K562 (cell line): Measurements from ENCODE around the gene MYL11. TPM values are rescaled to one million over a fixed set of nuclear protein-coding genes. Genes with fewer than 3 reads are reported as not detected.

Source experiments
- ATAC-seq: fragments of 200-7000 bp; cut with Tn5 transposase; 3 replicates; pipeline ENCODE4 v1.9.1; 2020; ENCODE audit warnings: moderate library complexity
- BruUV-seq: library from RNA; stranded (reverse); fragments of 400-500 nt; replicated peaks from 2 replicates; lab custom pipeline; 2021; lab: Mats Ljungman, UMichigan
- CTCF ChIA-PET: fragments of 300-600 bp; formaldehyde crosslinking; extraction: SDS; loops from one replicate; lab custom pipeline; 2021; ENCODE audit warnings: low intra/inter-chr PET ratio; lab: Yijun Ruan, JAX
- POLR2A ChIA-PET: fragments of 300-600, 350-650 bp; sonication (Branson Sonifier 250); formaldehyde crosslinking; extraction: SDS; loops from one replicate; lab custom pipeline; 2021; ENCODE audit warnings: antibody characterized with exemption, inconsistent platforms; lab: Yijun Ruan, JAX
- DNase-seq, 4 experiments: peaks; one replicate each; pipeline versions ENCODE4 v3.0.0 to v3.0.0-alpha.2; 2011 to 2018; ENCODE audit warnings: low spot score in 3 of 4, mixed read lengths in 3 of 4; ENCODE audit errors: extremely low read depth in 1 of 4
- FAIRE-seq: peaks from 2 replicates; lab custom pipeline; 2011; peaks lifted over from hg19 to GRCh38; lab: Jason Lieb, UNC
- H2AFZ ChIP-seq: 2 replicates; pipeline ENCODE4 v1.6.0; 2011; ENCODE audit warnings: low read depth, low read length, control low read depth, inconsistent platforms
- H3K27ac ChIP-seq: fragments of 200-600 bp; 3 replicates; pipeline ENCODE4 v1.8.0; 2011; ENCODE audit warnings: low read depth, mild to moderate bottlenecking, control low read depth, inconsistent platforms, low read length, moderate library complexity, mixed read lengths; ENCODE audit errors: extremely low read depth
- H3K27me3 ChIP-seq, 2 experiments: fragments of 300-600 bp in 1 of 2; 2 replicates in 1 of 2; 3 replicates in 1 of 2; pipeline versions ENCODE4 v1.6.0 to v1.8.0; 2011; ENCODE audit warnings: inconsistent platforms in 2 of 2, low read length in 2 of 2, mild to moderate bottlenecking in 1 of 2, mixed read lengths in 1 of 2, moderate library complexity in 1 of 2; ENCODE audit not compliant: control insufficient read depth in 2 of 2, insufficient read depth in 2 of 2
- H3K36me3 ChIP-seq: fragments of 300-600 bp; 3 replicates; pipeline ENCODE4 v1.8.0; 2011; ENCODE audit warnings: mild to moderate bottlenecking, low read length, inconsistent platforms; ENCODE audit not compliant: control insufficient read depth, insufficient read depth
- H3K4me1 ChIP-seq, 2 experiments: fragments of 200-600 bp in 1 of 2; replicated peaks in 1 of 2; 2 replicates in 1 of 2; 3 replicates in 1 of 2; pipeline versions ENCODE4 v1.5.1 to v1.8.0; 2011; ENCODE audit warnings: inconsistent platforms in 2 of 2, low read length in 2 of 2, mild to moderate bottlenecking in 1 of 2, mixed read lengths in 1 of 2, moderate library complexity in 1 of 2; ENCODE audit not compliant: control insufficient read depth in 2 of 2, insufficient read depth in 2 of 2
- H3K4me2 ChIP-seq: 2 replicates; pipeline ENCODE4 v1.6.1; 2011; ENCODE audit warnings: low read length, control low read depth, inconsistent platforms, mixed read lengths; ENCODE audit not compliant: insufficient read depth
- H3K4me3 ChIP-seq: fragments of 200-600 bp; sonication (generic), shearing (Covaris generic); 2 replicates; pipeline ENCODE4 v1.5.1; 2016; ENCODE audit warnings: control low read depth, inconsistent platforms
- H3K79me2 ChIP-seq: fragments of 200-600 bp; 3 replicates; pipeline ENCODE4 v1.8.0; 2011; ENCODE audit warnings: low read length, inconsistent platforms; ENCODE audit not compliant: control insufficient read depth, insufficient read depth
- H3K9ac ChIP-seq, 2 experiments: 2 replicates each; pipeline versions ENCODE4 v1.6.0 to v1.6.1; 2011; ENCODE audit warnings: low read depth in 2 of 2, low read length in 2 of 2, control low read depth in 1 of 2, inconsistent platforms in 1 of 2, mild to moderate bottlenecking in 1 of 2, mixed read lengths in 1 of 2; ENCODE audit not compliant: insufficient read depth in 1 of 2
- H3K9me1 ChIP-seq: one replicate; pipeline ENCODE4 v1.6.0; 2011; ENCODE audit warnings: inconsistent platforms, mild to moderate bottlenecking, low read length, moderate library complexity; ENCODE audit not compliant: control insufficient read depth, insufficient read depth
- H3K9me3 ChIP-seq: replicated peaks from 2 replicates; pipeline ENCODE4 v1.5.1; 2011; ENCODE audit warnings: low read depth, low read length, inconsistent platforms; ENCODE audit not compliant: control insufficient read depth, insufficient read depth
- H4K20me1 ChIP-seq: replicated peaks from 2 replicates; pipeline ENCODE4 v1.6.1; 2011; ENCODE audit warnings: low read length, inconsistent platforms, mixed read lengths; ENCODE audit not compliant: control insufficient read depth, insufficient read depth
- ARID4B ChIP-seq: sonication (generic); formaldehyde crosslinking; IDR thresholded peaks from 2 replicates; pipeline ENCODE4 v1.8.0; 2022; ENCODE audit warnings: mild to moderate bottlenecking, missing genetic modification reagents
- NEUROD1 ChIP-seq: fragments of 150-350 bp; IDR thresholded peaks from 2 replicates; pipeline ENCODE4 v1.6.1; 2014; ENCODE audit warnings: borderline replicate concordance, low read length, low read depth; ENCODE audit not compliant: partially characterized antibody
- RAD21 ChIP-seq, 2 experiments: fragments of 250-450 bp in 1 of 2; fragments of 450-650 bp in 1 of 2; sonication (Bioruptor Pico) in 1 of 2; formaldehyde crosslinking in 1 of 2; IDR thresholded peaks in 1 of 2; conservative IDR thresholded peaks in 1 of 2; 2 replicates each; pipeline versions ENCODE4 v1.4.0 to v1.8.0; 2020 to 2022; ENCODE audit warnings: mild to moderate bottlenecking in 2 of 2, moderate library complexity in 1 of 2
- SAP30 ChIP-seq: fragments of 200-600 bp; sonication (generic); IDR thresholded peaks from 2 replicates; pipeline ENCODE4 v1.6.1; 2012; ENCODE audit warnings: borderline replicate concordance, low read depth, mild to moderate bottlenecking, moderate library complexity, low read length, control low read depth, inconsistent platforms; ENCODE audit not compliant: insufficient read depth, poor library complexity, severe bottlenecking
- SIX5 ChIP-seq, 2 experiments: IDR thresholded peaks; 2 replicates each; pipeline ENCODE4 v1.6.1; 2011; ENCODE audit warnings: low read length in 2 of 2, borderline replicate concordance in 1 of 2, low read depth in 1 of 2, mild to moderate bottlenecking in 1 of 2, moderate library complexity in 1 of 2; ENCODE audit not compliant: insufficient read depth in 1 of 2
- SMARCC2 ChIP-seq: fragments of 450-650 bp; IDR thresholded peaks from 2 replicates; pipeline ENCODE4 v1.6.1; 2017; ENCODE audit warnings: antibody characterized with exemption, moderate library complexity, mild to moderate bottlenecking, low read depth
- ZHX1 ChIP-seq: fragments of 150-350 bp; conservative IDR thresholded peaks from 2 replicates; pipeline ENCODE4 v1.6.1; 2014; ENCODE audit warnings: low read length
- ZKSCAN8 ChIP-seq: fragments of 200-800 bp; sonication (Bioruptor generic); IDR thresholded peaks from 2 replicates; pipeline ENCODE4 v1.6.1; 2016; ENCODE audit warnings: missing genetic modification characterization, missing compliant biosample characterization
- ZNF124 ChIP-seq: sonication (generic); formaldehyde crosslinking; IDR thresholded peaks from 2 replicates; pipeline ENCODE4 v1.8.1; 2022; ENCODE audit warnings: missing genetic modification reagents
- ZNF695 ChIP-seq: fragments of 450-650 bp; formaldehyde crosslinking; IDR thresholded peaks from 2 replicates; pipeline ENCODE4 v1.4.0; 2020; ENCODE audit warnings: mild to moderate bottlenecking, moderate library complexity
- ZNF76 ChIP-seq: fragments of 250-450 bp; sonication (Bioruptor Pico); IDR thresholded peaks from 2 replicates; pipeline ENCODE4 v1.4.0; 2020; ENCODE audit warnings: mild to moderate bottlenecking, moderate library complexity, borderline replicate concordance
- ZNF77 ChIP-seq: fragments of 250-450 bp; sonication (Bioruptor Pico); IDR thresholded peaks from 2 replicates; pipeline ENCODE4 v1.5.0; 2020
- WGBS: fragments of 100-300 bp; shearing (Covaris generic); methylation state at CpG from one replicate; pipeline ENCODE4 v1.1.6; 2016; ENCODE audit warnings: low coverage, mixed read lengths; ENCODE audit not compliant: insufficient coverage; ENCODE audit errors: missing lambda C conversion rate; 5-methylcytosine and 5-hydroxymethylcytosine counted together
- in situ Hi-C: fragments of 300-500 bp; cut with MboI; formaldehyde crosslinking; loops from 4 replicates; pipeline ENCODE4 v1.15.0; 2018; ENCODE audit warnings: inconsistent platforms, mixed read lengths
- intact Hi-C: fragments of 100-400 bp; cut with micrococcal nuclease; formaldehyde crosslinking; loops from 2 replicates; pipeline ENCODE4 v1.14.2; 2022
- polyA plus RNA-seq, 8 experiments: library from polyadenylated mRNA; depleted of rRNA in 4 of 8; stranded (reverse) in 5 of 8; unstranded in 3 of 8; fragments of >200 nt; fragmentation: Nextera tagmentation in 2 of 8; fragmentation: Illumina TruSeq in 1 of 8; extraction: Ambion mirVana in 2 of 8; extraction: Trizol in 1 of 8; gene quantifications; 2 replicates each; pipeline versions ENCODE4 v1.2.1 to v1.2.3, GENCODE V29; 2011 to 2014; ENCODE audit warnings: inconsistent platforms in 1 of 8, missing spikeins in 1 of 8
- total RNA-seq, 7 experiments: library from RNA; depleted of rRNA in 6 of 7; stranded (reverse); fragments of >200 nt in 6 of 7; fragmentation: Illumina TruSeq in 2 of 7; extraction: Trizol in 2 of 7; gene quantifications; 2 replicates each; pipeline versions ENCODE4 v1.2.1 to v1.2.3, GENCODE V29; 2011 to 2021; ENCODE audit warnings: low replicate concordance in 1 of 7

Gene MYL11
- total and polyA plus RNA-seq, 9 of the 15 experiments (the other 6 are each of a cell fraction or from before 2014, with no cell fraction given), result 0.31 to 1.5 (median 0.73) TPM; not detected in 4

- WGBS, result 1% methylated on average over 21 of the region's 36 CpGs
- Histone ChIP-seq H3K9ac (peak overlapping the region; percentile 96), H3K4me2 (peak overlapping the region; percentile 99), H3K4me3 (peak overlapping the region; percentile 94), H3K4me1 (peaks cover 13 to 49% of the 10 kb centered on the region in 2 experiments; a peak in 4 of 5 replicates), H3K9me3 (no peaks in the 10 kb centered on the region), H3K36me3 (peaks cover 70% of the 10 kb centered on the region; the same call in 2 of the 3 replicates), H3K79me2 (peaks cover 30% of the 10 kb centered on the region), H3K27ac (peak overlapping the region; percentile 99), H2AFZ (peak overlapping the region; percentile 96), H3K9me1 (no peaks in the 10 kb centered on the region), H3K27me3 (no peaks in the 10 kb centered on the region), H4K20me1 (no peaks in the 10 kb centered on the region)
- peak in 3 of 4 experiments; percentile 26 to 35 (median 32) for DNase-seq
- POLR2A ChIA-PET, result interaction anchor here (0.5 to 8.2 kb wide), 11 partner anchors 10 to 383 kb away, joined by 3 to 77 read pairs (median 5); partner anchors contain the start of genes TBC1D10B and ZNF771
- FAIRE-seq, result peak; percentile 15
- peak; percentile 43 for ATAC-seq
- BruUV-seq, result TSS peak; percentile 66
- in situ Hi-C loops, result loop anchor here (25.0 kb wide), 1 partner anchor 892 kb away; the partner anchor contains the start of genes BOLA2, SLX1B and SULT1A4
- CTCF ChIA-PET, result no interaction called here
- intact Hi-C loops, result loop anchor here (2.0 to 5.0 kb wide), 2 partner anchors 16 to 53 kb away; partner anchors contain the start of genes TBC1D10B and ZNF771
- no peak for TF ChIP-seq ZNF76 (CRISPR knock-in tag)
- peak; percentile 21 for TF ChIP-seq SAP30
- peak; percentile 15; the same call in 1 of the 2 replicates for TF ChIP-seq SMARCC2
- no peak for TF ChIP-seq ZNF77
- no peak for TF ChIP-seq ZHX1
- TF ChIP-seq SIX5 (IDR thresholded peaks at IDR 0.05; ENCODE audit: borderline replicate concordance in 1 of 2, insufficient read depth in 1 of 2, low read depth in 1 of 2, low read length in 2 of 2), result no peak
- no peak for TF ChIP-seq ZNF695 (CRISPR knock-in tag)
- TF ChIP-seq ZNF124 (CRISPR knock-in tag), result no peak
- TF ChIP-seq ARID4B, result peak; percentile 75
- 0 out of 4 replicates have a peak, but pooled peaks of 1 of the 2 experiments have one; percentile 2 for TF ChIP-seq RAD21 (CRISPR knock-in tag; conservative IDR thresholded peaks at IDR 0.05 in 1 of 2, IDR thresholded peaks at IDR 0.05 in 1 of 2)
- no peak for TF ChIP-seq ZKSCAN8
- peak; percentile 3 for TF ChIP-seq NEUROD1
Observed at GRCh38 chr16:30354423-30355143, 20.0 kb upstream of the MYL11 start.
